GM18502 (cell line): ENCODE measurements around the gene RABL3.
A peak's percentile ranks its signal among the peaks of the same experiment; 100 is the strongest.
"Not testable (repeated sequence)": the region's sequence is repeated elsewhere in the genome, so short reads cannot be mapped to it uniquely, and the experiment has no call there.

Source experiments
- ATAC-seq: cut with Tn5 transposase; IDR thresholded peaks from one replicate; pipeline ENCODE4 v1.9.1; 2021; ENCODE audit warnings: mild to moderate bottlenecking; ENCODE audit not compliant: unreplicated experiment, poor library complexity

The RABL3 gene, protein sequence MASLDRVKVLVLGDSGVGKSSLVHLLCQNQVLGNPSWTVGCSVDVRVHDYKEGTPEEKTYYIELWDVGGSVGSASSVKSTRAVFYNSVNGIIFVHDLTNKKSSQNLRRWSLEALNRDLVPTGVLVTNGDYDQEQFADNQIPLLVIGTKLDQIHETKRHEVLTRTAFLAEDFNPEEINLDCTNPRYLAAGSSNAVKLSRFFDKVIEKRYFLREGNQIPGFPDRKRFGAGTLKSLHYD

DNA sequence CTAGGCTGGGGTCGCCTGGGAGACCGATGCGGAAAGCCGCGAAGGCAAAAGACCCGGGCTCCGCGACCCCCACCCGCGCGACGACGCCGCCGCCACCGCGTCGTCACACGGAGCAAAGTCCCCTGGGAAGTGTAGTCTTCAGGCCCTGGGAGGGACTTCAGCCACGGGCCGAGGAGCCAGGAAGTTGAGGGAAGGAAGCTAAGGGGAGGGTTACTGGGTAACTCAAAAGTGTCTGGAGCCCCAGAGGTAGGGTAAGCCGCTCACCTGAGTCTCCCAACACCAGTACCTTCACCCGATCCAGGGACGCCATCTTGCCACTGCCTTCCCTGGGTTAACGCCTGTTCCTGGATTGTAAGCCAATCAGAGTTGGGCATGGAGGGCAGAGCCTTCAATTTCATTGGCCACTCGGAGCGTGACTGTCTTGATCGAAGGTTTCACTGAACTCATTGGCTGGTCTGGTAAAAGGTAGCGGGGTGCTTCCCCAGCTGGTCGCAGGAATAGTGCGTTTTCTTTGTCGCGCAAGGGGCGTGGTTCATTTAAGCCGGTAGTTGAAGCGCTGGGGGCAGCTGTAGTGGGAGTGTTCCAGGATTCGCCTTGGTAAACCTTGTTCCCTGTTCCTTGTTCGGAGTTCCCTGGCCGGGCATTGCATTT is at the start of gene RABL3, which contains the start of gene GTF2E1:
Gene RABL3 (minus strand): TSS at position 319 of the 651 bp plus-strand sequence. CDS start 9 bp downstream, at position 310.
Gene GTF2E1 (plus strand): TSS at position 547 of the 651 bp plus-strand sequence. CDS start 7,809 bp downstream, outside the sequence.
- peak; percentile 98 for ATAC-seq

DNA sequence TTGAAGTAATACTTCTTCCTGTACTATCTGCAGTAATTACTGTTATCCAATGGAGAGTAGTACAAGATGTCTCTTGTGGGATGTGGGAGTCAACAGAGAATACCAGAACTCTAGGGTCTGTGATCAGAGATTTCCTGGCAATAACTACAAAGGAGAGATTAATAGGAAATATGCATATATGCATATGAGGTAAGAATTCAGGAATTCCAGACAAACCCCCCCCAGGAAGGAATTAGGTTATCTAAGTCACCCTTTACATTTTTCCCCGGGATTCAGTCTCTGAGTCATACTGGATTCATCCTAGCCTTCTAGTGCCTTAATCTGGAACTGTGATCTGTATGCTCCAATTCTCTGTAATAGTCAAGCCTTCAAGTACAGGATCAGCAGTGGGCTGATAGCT is 49.6 kb upstream of the RABL3 start:
- no peak for ATAC-seq

GRCh38 chr3:120791010-120791409 is 48.7 kb upstream of the RABL3 start:
- no peak for ATAC-seq

DNA sequence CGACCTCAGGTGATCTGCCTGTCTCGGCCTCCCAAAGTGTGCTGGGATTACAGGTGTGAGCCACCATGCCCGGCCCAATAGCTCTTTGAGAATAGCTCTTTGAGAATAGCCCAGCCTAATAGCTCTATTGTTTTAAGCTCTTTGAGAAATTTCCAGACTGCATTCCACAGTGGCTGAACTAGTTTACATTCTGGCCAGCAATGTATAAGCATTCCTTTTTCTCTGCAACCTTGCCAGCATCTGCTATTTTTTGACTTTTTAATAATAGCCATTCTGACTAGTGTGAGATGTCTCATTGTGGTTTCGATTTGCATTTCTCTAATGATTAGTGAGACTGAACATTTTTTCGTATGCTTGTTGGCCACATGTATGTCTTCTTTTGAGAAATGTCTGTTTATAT is 43.5 kb upstream of the RABL3 start:
- ATAC-seq, result peak; percentile 70

GRCh38 chr3:120780977-120781376 is 38.7 kb upstream of the RABL3 start:
- ATAC-seq, result peak; percentile 94

- no peak for ATAC-seq
Observed at GRCh38 chr3:120778776-120779175, 36.5 kb upstream of the RABL3 start.

DNA sequence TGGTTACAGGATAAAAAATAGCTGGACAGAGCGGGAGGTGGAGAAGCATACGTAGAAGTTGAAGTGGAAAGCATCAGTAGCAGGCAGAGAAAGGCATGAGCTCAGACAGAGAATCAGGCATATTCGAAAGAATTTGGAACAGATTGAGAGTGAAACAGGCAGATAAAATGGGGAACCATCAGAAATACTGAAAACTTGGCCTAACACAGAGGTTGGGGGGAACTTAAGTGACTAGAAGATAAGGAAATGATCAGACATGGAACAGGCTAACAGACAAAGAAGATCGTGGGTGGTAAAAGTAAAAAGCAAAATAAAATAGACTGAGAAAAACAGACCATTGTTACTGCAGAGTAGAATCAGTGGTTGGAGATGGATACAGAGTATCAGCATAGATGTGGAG is 33.1 kb upstream of the RABL3 start:
- ATAC-seq, result no peak

- ATAC-seq, result peak; percentile 95
Observed at GRCh38 chr3:120773932-120774331, 31.6 kb upstream of the RABL3 start.

GRCh38 chr3:120772081-120772480 is 29.8 kb upstream of the RABL3 start:
- ATAC-seq, result no peak

- ATAC-seq, result no peak
Observed at GRCh38 chr3:120770891-120771290, 28.6 kb upstream of the RABL3 start.

DNA sequence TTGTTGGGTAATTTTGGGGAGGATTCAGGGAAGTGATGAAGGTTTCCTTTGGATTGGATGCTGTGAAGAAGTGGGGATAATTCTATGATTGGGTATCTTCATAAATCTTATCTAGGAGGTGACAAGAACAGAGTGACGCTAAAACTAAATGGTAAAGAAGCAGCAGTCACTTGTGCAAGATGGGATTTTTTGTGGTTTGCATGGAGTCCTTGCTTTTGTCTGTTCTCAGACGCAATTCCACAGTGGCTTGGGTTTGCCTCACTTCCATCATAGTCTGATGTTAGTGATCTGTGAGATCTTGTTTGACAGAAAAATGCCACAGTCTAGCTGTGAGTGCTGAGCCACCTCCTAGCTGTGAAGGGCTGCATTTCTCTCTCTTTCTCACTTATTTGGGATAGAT is 27.1 kb upstream of the RABL3 start:
- no peak for ATAC-seq

DNA sequence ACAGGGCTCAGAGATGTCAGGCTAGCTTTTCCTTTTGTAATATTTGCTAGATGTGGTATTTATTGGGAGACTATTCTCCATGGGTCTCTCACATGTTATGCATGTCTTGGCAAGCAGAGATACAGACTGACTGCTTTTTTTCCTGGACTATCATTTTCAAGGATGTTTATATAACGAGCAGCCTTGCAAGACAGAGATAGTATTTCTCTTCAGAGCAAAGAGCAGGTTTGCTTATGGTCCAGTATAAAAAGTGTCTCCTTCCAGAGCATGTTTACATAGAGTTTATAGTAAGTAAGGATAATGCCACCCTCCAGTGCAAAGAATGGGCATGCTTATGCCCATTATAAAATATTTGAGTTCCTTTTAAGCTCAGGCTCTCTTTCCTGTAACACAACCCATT is 24.8 kb upstream of the RABL3 start:
- no peak for ATAC-seq

DNA sequence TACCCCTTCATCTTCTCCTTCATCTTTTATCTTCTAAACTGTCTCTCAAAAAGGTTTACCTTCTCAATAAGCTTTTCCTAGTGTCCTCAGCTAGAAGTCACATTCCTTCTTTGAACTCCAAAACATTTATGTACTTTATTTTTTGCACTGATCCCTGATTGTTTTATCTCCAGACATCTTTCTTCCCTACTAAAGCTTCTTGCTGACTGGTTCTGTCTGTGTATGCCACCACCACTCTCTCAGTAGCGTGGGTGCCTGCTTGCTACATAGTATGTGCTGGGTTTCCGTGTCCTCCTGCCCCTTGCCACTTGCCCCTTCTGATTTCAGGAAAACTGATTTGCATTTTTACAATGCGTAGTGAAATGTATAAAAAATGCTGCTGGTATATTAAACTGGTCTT is 24.3 kb upstream of the RABL3 start:
- no peak for ATAC-seq

- ATAC-seq, result peak; percentile 63
Observed at GRCh38 chr3:120765830-120766493, 23.6 kb upstream of the RABL3 start.

DNA sequence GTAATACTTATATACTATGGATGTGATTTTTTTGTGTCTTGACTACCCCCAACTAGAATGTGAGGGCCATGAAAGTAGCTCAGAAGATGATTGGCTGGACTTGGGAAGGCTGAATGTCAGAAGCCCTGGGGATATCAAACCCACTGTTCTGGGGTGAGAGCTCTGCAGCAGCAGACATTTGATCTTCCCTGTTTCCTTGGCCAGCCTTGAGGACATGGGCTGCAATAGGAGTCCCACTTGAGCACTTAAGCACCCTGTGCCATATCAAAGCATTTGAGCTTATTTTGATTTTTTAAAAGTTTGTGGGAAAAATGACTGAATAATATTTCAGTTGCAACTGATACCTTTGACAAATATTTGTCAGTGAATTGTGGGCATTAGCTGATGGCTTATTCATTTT is 21.9 kb upstream of the RABL3 start:
- ATAC-seq, result peak; percentile 4

GRCh38 chr3:120763601-120764000 is 21.3 kb upstream of the RABL3 start:
- peak; percentile 90 for ATAC-seq

GRCh38 chr3:120762615-120763014 is 20.3 kb upstream of the RABL3 start:
- ATAC-seq, result no peak

GRCh38 chr3:120758551-120758950 is 16.2 kb upstream of the RABL3 start:
- ATAC-seq, result not testable (repeated sequence)

GRCh38 chr3:120756061-120756460 is 13.7 kb upstream of the RABL3 start:
- no peak for ATAC-seq

- no peak for ATAC-seq
Observed at GRCh38 chr3:120753810-120754209, 11.5 kb upstream of the RABL3 start.

- ATAC-seq, result no peak
Observed at GRCh38 chr3:120752865-120753264, 10.5 kb upstream of the RABL3 start.
